Measurements from ENCODE around the gene RCL1.

GRCh38 chr9:4786599-4786998, 6.1 kb upstream of the RCL1 start:
- no peak for TF ChIP-seq GATA2 (IDR thresholded peaks at IDR 0.05; ENCODE audit: low read depth, low read length)
- no peak for TF ChIP-seq GATA3 (IDR thresholded peaks at IDR 0.05; ENCODE audit: low read depth, low read length)

Measured in SH-SY5Y (cell line).